Uterus (tissue), 2 donors: ENCODE measurements around the gene FLT1.
A peak's percentile ranks its signal among the peaks of the same experiment; 100 is the strongest.

Experiments used
- CTCF ChIP-seq, 4 experiments: fragments of 200-600 bp in 2 of 4; fragments of 450-650 bp in 2 of 4; sonication (generic) in 2 of 4; IDR thresholded peaks; one replicate each; pipeline ENCODE4 v1.5.1; 2016 to 2019; ENCODE audit warnings: antibody characterized with exemption in 4 of 4, mild to moderate bottlenecking in 2 of 4, moderate library complexity in 1 of 4
- POLR2A ChIP-seq, 2 donors: fragments of 450-650 bp; IDR thresholded peaks; one replicate each; pipeline ENCODE4 v1.6.1; 2016; ENCODE audit warnings: antibody characterized with exemption in 2 of 2, mild to moderate bottlenecking in 1 of 2, moderate library complexity in 1 of 2

DNA sequence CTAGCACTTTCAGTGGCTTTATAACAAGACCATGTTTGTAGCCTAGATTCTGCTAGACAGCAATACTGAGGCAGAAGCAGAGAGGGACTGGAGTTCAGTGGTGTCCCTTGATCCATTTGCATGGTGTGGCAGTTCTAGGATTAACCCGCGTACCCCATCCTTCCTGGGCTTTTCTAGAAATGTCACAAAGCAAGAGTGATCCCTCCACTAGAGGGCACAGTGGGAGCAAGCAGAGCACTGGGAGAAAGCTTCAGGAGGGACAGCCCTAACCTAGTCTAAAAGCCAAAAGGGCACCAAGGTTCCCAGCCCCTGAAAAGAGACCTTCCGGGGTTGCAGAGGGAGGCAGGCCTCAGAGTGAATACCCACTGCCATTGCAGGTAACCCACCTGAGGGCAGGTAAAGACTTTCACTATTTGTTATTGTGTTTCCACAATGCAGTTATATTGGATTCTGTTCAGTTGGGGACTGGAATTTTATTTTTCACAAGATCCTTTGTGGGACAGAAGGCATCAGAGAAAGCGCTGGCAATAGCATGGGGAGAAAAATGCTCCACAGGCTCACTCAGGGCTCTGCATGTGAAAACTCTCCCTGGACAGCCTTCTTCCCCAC is 170.6 kb downstream of the FLT1 start:
- no peak for TF ChIP-seq POLR2A (IDR thresholded peaks at IDR 0.05)
- peak; percentile 46 to 61 (median 54) for TF ChIP-seq CTCF (IDR thresholded peaks at IDR 0.05)
